ENCODE results near the gene SMIM13.

DNA sequence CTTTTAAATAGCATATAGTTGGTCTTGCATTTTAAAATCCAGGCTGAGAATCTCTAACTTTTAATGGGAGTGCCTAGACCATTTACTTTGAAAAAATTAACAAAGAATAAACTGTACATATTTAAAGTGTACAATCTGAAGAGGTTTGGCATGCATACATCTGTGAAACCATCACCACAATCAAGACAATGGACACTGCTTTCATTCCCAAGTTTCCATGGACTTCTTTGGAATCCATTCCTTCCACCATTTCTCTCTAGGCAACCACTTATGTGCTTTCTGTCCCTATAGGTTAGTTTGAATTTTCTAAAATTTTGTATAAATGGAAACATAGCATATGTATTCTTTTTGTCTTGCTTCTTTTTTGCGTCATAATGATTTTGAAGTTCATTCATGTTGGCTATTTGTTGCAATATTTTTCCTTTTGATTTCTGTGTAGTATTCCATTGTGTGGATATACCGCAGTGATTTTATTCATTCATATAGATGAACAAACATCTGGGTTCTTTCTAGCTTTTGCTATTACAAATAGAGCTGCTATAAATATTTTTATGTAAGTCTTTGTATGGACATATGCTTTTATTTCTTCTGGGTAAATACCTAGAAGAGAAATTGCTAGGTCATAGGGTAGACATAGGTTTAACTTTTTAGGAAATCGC is 88.0 kb downstream of the SMIM13 start:
- TF ChIP-seq, protein P1, sequence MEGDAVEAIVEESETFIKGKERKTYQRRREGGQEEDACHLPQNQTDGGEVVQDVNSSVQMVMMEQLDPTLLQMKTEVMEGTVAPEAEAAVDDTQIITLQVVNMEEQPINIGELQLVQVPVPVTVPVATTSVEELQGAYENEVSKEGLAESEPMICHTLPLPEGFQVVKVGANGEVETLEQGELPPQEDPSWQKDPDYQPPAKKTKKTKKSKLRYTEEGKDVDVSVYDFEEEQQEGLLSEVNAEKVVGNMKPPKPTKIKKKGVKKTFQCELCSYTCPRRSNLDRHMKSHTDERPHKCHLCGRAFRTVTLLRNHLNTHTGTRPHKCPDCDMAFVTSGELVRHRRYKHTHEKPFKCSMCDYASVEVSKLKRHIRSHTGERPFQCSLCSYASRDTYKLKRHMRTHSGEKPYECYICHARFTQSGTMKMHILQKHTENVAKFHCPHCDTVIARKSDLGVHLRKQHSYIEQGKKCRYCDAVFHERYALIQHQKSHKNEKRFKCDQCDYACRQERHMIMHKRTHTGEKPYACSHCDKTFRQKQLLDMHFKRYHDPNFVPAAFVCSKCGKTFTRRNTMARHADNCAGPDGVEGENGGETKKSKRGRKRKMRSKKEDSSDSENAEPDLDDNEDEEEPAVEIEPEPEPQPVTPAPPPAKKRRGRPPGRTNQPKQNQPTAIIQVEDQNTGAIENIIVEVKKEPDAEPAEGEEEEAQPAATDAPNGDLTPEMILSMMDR (conservative IDR thresholded peaks at IDR 0.05; ENCODE audit: low read length): no peak
- no peak for TF ChIP-seq EZH2phosphoT487 (IDR thresholded peaks at IDR 0.05; ENCODE audit: borderline replicate concordance, low read depth, low read length)

All from OCI-LY7 (cell line).